Osteoblast (primary cell): ENCODE results near the gene DPP4. TPM values are rescaled to one million over a fixed set of nuclear protein-coding genes. Genes with fewer than 3 reads are reported as not detected.

Experiments used
- DNase-seq: peaks from one replicate; pipeline ENCODE4 v3.0.0; 2011; ENCODE audit warnings: low spot score, mixed read lengths; ENCODE audit not compliant: insufficient read length; ENCODE audit errors: missing footprints
- H2AFZ ChIP-seq: 2 replicates; pipeline ENCODE4 v1.6.0; 2011; ENCODE audit warnings: mild to moderate bottlenecking, low read length
- H3K27ac ChIP-seq: 2 replicates; pipeline ENCODE4 v1.5.1; 2011; ENCODE audit warnings: mild to moderate bottlenecking, low read depth, low read length, moderate library complexity
- H3K27me3 ChIP-seq: 2 replicates; pipeline ENCODE4 v1.6.0; 2012; ENCODE audit warnings: mild to moderate bottlenecking, control low read depth, inconsistent platforms, low read length, moderate library complexity; ENCODE audit not compliant: insufficient read depth
- H3K36me3 ChIP-seq: 2 replicates; pipeline ENCODE4 v1.5.1; 2011; ENCODE audit warnings: mild to moderate bottlenecking, low read length, control low read depth, moderate library complexity; ENCODE audit not compliant: insufficient read depth
- H3K4me1 ChIP-seq: 2 replicates; pipeline ENCODE4 v1.5.1; 2011; ENCODE audit warnings: mild to moderate bottlenecking, low read length, control low read depth, moderate library complexity; ENCODE audit not compliant: insufficient read depth
- H3K4me2 ChIP-seq: 2 replicates; pipeline ENCODE4 v1.6.0; 2011; ENCODE audit warnings: mild to moderate bottlenecking, low read length; ENCODE audit not compliant: insufficient read depth
- H3K4me3 ChIP-seq: fragments of 200-600 bp; sonication (generic); 3 replicates; pipeline ENCODE4 v1.5.1; 2012; ENCODE audit warnings: mild to moderate bottlenecking, low read length, inconsistent platforms; ENCODE audit not compliant: insufficient read depth
- H3K79me2 ChIP-seq: 2 replicates; pipeline ENCODE4 v1.6.0; 2012; ENCODE audit warnings: mild to moderate bottlenecking, low read length, control low read depth, inconsistent platforms; ENCODE audit not compliant: insufficient read depth
- H3K9me3 ChIP-seq: 2 replicates; pipeline ENCODE4 v1.5.1; 2011; ENCODE audit warnings: low read depth, low read length, control low read depth
- H4K20me1 ChIP-seq: 2 replicates; pipeline ENCODE4 v1.6.0; 2012; ENCODE audit warnings: mild to moderate bottlenecking, low read length, control low read depth; ENCODE audit not compliant: insufficient read depth
- total RNA-seq: library from RNA; depleted of rRNA; stranded (reverse); fragments of >200 nt; gene quantifications from 2 replicates; pipeline ENCODE4 v1.2.3, GENCODE V29; 2012
- TF ChIP-seq, protein P1 (sequence below): IDR thresholded peaks from 2 replicates; pipeline ENCODE4 v1.5.1; 2011; ENCODE audit warnings: mild to moderate bottlenecking, low read depth, low read length, moderate library complexity; ENCODE audit errors: extremely low read depth

The DPP4 gene
- total RNA-seq, 1 donor = 192 TPM

DNA sequence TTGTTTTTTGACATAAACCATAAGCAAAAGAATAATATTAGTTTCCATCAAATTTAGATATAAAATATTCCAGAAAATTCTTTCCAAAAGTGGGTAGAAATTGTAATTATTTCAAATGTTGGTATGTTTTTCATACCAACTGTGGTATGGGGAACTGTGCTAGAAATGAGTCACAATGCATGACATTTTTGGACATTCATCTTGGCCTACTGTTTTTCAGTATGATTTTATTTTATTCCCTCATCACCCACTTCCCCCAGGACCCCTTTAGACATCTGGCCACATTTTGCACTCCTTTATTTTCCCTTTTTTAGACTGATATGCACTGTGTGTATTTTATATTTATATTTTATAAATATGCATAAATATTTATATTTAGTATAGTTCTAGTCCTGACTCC is 97.1 kb downstream of the DPP4 start:
- H3K9me3 ChIP-seq = no peaks in the 10 kb centered on the region
- H3K79me2 ChIP-seq = no peaks in the 10 kb centered on the region
- peaks cover 5% of the 10 kb centered on the region for H3K4me1 ChIP-seq
- TF ChIP-seq, protein P1, sequence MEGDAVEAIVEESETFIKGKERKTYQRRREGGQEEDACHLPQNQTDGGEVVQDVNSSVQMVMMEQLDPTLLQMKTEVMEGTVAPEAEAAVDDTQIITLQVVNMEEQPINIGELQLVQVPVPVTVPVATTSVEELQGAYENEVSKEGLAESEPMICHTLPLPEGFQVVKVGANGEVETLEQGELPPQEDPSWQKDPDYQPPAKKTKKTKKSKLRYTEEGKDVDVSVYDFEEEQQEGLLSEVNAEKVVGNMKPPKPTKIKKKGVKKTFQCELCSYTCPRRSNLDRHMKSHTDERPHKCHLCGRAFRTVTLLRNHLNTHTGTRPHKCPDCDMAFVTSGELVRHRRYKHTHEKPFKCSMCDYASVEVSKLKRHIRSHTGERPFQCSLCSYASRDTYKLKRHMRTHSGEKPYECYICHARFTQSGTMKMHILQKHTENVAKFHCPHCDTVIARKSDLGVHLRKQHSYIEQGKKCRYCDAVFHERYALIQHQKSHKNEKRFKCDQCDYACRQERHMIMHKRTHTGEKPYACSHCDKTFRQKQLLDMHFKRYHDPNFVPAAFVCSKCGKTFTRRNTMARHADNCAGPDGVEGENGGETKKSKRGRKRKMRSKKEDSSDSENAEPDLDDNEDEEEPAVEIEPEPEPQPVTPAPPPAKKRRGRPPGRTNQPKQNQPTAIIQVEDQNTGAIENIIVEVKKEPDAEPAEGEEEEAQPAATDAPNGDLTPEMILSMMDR = no peak
- H4K20me1 ChIP-seq = no peaks in the 10 kb centered on the region
- H3K36me3 ChIP-seq = no peaks in the 10 kb centered on the region
- DNase-seq = no peak
- no peaks in the 10 kb centered on the region for H3K27me3 ChIP-seq
- H3K27ac ChIP-seq = no peak overlapping the region
- H2AFZ ChIP-seq = no peak overlapping the region
- no peak overlapping the region for H3K4me3 ChIP-seq
- no peak overlapping the region for H3K4me2 ChIP-seq

DNA sequence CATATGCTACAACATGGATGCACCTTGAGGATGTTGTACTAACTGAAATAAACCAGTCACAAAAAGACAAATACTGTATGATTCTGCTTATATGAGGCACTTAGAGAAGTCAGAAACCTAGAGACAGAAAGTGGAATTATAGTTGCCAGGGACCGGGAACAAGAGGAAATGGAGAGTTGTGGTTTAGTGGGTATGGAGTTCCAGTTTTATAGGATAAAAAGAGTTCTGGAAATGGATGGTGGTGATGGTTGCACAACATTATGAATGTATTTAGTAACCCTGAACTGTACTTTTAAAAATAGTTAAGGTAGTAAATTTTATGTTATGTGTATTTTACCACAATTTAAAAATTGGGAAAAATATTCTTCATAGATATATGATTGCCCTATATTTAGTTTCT is 97.7 kb downstream of the DPP4 start:
- TF ChIP-seq, protein P1 = no peak
- no peak overlapping the region for H3K4me2 ChIP-seq
- no peaks in the 10 kb centered on the region for H4K20me1 ChIP-seq
- no peaks in the 10 kb centered on the region for H3K9me3 ChIP-seq
- no peak overlapping the region for H2AFZ ChIP-seq
- H3K27ac ChIP-seq = no peak overlapping the region
- DNase-seq = no peak
- H3K27me3 ChIP-seq = peaks cover 2% of the 10 kb centered on the region
- no peak overlapping the region for H3K4me3 ChIP-seq
- no peaks in the 10 kb centered on the region for H3K79me2 ChIP-seq
- peaks cover 5% of the 10 kb centered on the region for H3K4me1 ChIP-seq
- H3K36me3 ChIP-seq = no peaks in the 10 kb centered on the region

DNA sequence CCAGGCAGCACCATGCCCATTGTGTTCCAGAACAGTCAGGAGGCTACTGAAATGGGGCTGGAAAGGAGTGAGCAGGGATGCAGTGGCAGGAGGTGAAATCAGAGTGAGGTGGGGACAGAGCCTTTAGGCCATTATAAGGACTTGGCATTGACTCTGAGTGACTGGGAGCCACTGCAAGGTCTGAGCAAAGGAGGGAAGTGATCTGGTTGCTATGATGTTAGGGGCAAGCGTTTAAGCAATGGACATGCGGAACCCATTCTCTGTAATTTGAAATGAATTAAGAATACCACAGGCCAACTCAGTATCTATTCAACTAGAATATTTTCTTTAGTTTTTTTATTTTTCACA is 98.2 kb downstream of the DPP4 start:
- no peaks in the 10 kb centered on the region for H3K9me3 ChIP-seq
- peaks cover 2% of the 10 kb centered on the region for H3K27me3 ChIP-seq
- no peak overlapping the region for H3K4me2 ChIP-seq
- H4K20me1 ChIP-seq = no peaks in the 10 kb centered on the region
- H3K27ac ChIP-seq = no peak overlapping the region
- TF ChIP-seq, protein P1 = no peak
- no peaks in the 10 kb centered on the region for H3K36me3 ChIP-seq
- H3K4me3 ChIP-seq = no peak overlapping the region
- no peak for DNase-seq
- H2AFZ ChIP-seq = no peak overlapping the region
- H3K79me2 ChIP-seq = no peaks in the 10 kb centered on the region
- peaks cover 5% of the 10 kb centered on the region for H3K4me1 ChIP-seq

DNA sequence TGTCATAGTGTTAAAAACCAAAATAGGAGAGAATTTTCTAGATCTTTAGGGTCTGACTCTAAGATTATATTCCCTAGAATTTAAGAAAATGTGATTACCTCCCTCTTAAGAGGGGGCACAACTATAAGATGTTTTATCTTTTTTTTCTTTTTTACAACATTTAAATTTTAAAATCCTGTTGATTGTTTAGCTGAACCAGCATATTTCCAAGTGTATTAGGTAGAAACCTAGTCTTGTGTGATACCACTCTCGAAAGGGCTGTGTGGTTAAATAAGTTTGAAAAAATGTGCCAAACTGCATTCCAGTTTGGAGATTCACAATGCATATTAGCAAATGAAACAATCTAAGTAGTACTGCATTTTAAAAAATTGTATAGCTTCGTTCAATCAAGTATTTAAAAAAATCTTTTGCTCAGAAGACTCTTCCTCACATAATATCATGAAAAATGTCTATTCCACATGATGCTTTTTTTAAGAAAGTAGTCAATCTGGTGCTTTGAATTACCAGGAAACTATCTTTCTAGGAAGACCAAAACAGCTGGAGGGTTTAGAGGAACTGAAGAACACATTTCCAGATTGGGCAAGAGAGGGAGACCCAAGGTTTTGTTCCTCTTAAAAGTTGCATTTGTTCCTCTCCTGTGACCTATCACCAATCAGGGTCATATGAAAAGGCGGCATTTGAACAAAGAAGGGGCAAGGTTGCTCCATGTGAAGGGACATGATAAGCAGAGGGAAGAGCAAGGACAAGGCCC is 98.8 kb downstream of the DPP4 start:
- no peak overlapping the region for H3K27ac ChIP-seq
- no peak overlapping the region for H3K4me2 ChIP-seq
- peaks cover 2% of the 10 kb centered on the region for H3K27me3 ChIP-seq
- DNase-seq = peak; percentile 25
- peaks cover 5% of the 10 kb centered on the region for H3K4me1 ChIP-seq
- H3K79me2 ChIP-seq = no peaks in the 10 kb centered on the region
- no peak overlapping the region for H3K4me3 ChIP-seq
- no peaks in the 10 kb centered on the region for H4K20me1 ChIP-seq
- H3K36me3 ChIP-seq = no peaks in the 10 kb centered on the region
- H2AFZ ChIP-seq = no peak overlapping the region
- H3K9me3 ChIP-seq = no peaks in the 10 kb centered on the region
- TF ChIP-seq, protein P1 = no peak
